HG02763 (cell line): ENCODE measurements around the gene EML6.
"Not testable (repeated sequence)": the region's sequence is repeated elsewhere in the genome, so short reads cannot be mapped to it uniquely, and the experiment has no call there.

Experiments
- ATAC-seq: cut with Tn5 transposase; IDR thresholded peaks from one replicate; pipeline ENCODE4 v1.9.1; 2021; ENCODE audit warnings: mild to moderate bottlenecking, moderate library complexity; ENCODE audit not compliant: unreplicated experiment

The EML6 gene

GRCh38 chr2:54979321-54980044 lies 256.0 kb downstream of the EML6 start:
- no peak for ATAC-seq

- ATAC-seq = no peak
These were observed 257.9 kb downstream of the EML6 start for GRCh38 chr2:54981385-54981784.

GRCh38 chr2:54983345-54984220 lies 260.1 kb downstream of the EML6 start:
- no peak for ATAC-seq

GRCh38 chr2:54984476-54984875 lies 261.0 kb downstream of the EML6 start:
- ATAC-seq = no peak

- no peak for ATAC-seq
These were observed 262.8 kb downstream of the EML6 start for GRCh38 chr2:54986264-54986663.

- ATAC-seq = no peak
These were observed 265.1 kb downstream of the EML6 start for GRCh38 chr2:54988612-54989011.

GRCh38 chr2:54990694-54991093 lies 267.2 kb downstream of the EML6 start:
- not testable (repeated sequence) for ATAC-seq

GRCh38 chr2:54995553-54995952 lies 272.1 kb downstream of the EML6 start:
- ATAC-seq = peak; percentile 45

GRCh38 chr2:54997826-54998225 lies 274.4 kb downstream of the EML6 start:
- no peak for ATAC-seq

- ATAC-seq = no peak
These were observed 275.7 kb downstream of the EML6 start for GRCh38 chr2:54999182-54999581.

GRCh38 chr2:55000341-55000740 lies 276.9 kb downstream of the EML6 start:
- ATAC-seq = no peak

- ATAC-seq = no peak
These were observed 278.3 kb downstream of the EML6 start for GRCh38 chr2:55001716-55002115.

GRCh38 chr2:55003706-55004639 lies 280.5 kb downstream of the EML6 start:
- ATAC-seq = no peak

GRCh38 chr2:55006306-55006705 lies 282.8 kb downstream of the EML6 start:
- no peak for ATAC-seq

GRCh38 chr2:55009277-55010060 lies 286.0 kb downstream of the EML6 start:
- no peak for ATAC-seq

GRCh38 chr2:55010149-55010591 lies 286.7 kb downstream of the EML6 start:
- ATAC-seq = peak; percentile 85

GRCh38 chr2:55010915-55011314 lies 287.5 kb downstream of the EML6 start:
- no peak for ATAC-seq

- no peak for ATAC-seq
These were observed 288.6 kb downstream of the EML6 start for GRCh38 chr2:55011831-55012671.
